HUES64 (cell line): ENCODE data around the gene CZIB.
A peak's percentile ranks its signal among the peaks of the same experiment; 100 is the strongest.
"Not testable (repeated sequence)": the region's sequence is repeated elsewhere in the genome, so short reads cannot be mapped to it uniquely, and the experiment has no call there.

Source experiments
- H3K27ac ChIP-seq: 2 replicates; pipeline ENCODE4 v1.7.0; 2013; ENCODE audit warnings: low read depth, low read length, inconsistent platforms
- H3K27me3 ChIP-seq: 2 replicates; pipeline ENCODE4 v1.6.1; 2013; ENCODE audit warnings: mild to moderate bottlenecking, low read length; ENCODE audit not compliant: insufficient read depth
- H3K36me3 ChIP-seq: 2 replicates; pipeline ENCODE4 v1.6.1; 2013; ENCODE audit warnings: mild to moderate bottlenecking, low read length; ENCODE audit not compliant: insufficient read depth
- H3K4me1 ChIP-seq: 2 replicates; pipeline ENCODE4 v1.6.1; 2013; ENCODE audit warnings: mild to moderate bottlenecking, low read length, moderate library complexity; ENCODE audit not compliant: insufficient read depth
- H3K4me3 ChIP-seq: 2 replicates; pipeline ENCODE4 v1.5.1; 2013; ENCODE audit warnings: mild to moderate bottlenecking, low read length, moderate library complexity
- H3K9ac ChIP-seq: 2 replicates; pipeline ENCODE4 v1.6.1; 2013; ENCODE audit warnings: mild to moderate bottlenecking, low read depth, low read length
- H3K9me3 ChIP-seq: 2 replicates; pipeline ENCODE4 v1.6.1; 2013; ENCODE audit warnings: low read depth, low read length; ENCODE audit not compliant: insufficient read depth
- WGBS: fragments of 150-250, 120-280 bp; methylation state at CpG from one replicate; pipeline ENCODE4 v1.1.7; 2013; ENCODE audit warnings: missing lambda C conversion rate; 5-methylcytosine and 5-hydroxymethylcytosine counted together

Gene CZIB

GRCh38 chr1:53237638-53238037 is 17.2 kb upstream of the CZIB start:
- H3K4me1 ChIP-seq: no peaks in the 10 kb centered on the region; the same call in 1 of the 2 replicates
- peak overlapping the region; percentile 97 for H3K4me3 ChIP-seq
- H3K27me3 ChIP-seq: no peaks in the 10 kb centered on the region
- no peaks in the 10 kb centered on the region for H3K9me3 ChIP-seq
- WGBS: 50% methylated on average over 8 of the region's 8 CpGs
- H3K36me3 ChIP-seq: peaks cover 40% of the 10 kb centered on the region
- H3K9ac ChIP-seq: peak overlapping the region; percentile 82
- no peak overlapping the region for H3K27ac ChIP-seq

DNA sequence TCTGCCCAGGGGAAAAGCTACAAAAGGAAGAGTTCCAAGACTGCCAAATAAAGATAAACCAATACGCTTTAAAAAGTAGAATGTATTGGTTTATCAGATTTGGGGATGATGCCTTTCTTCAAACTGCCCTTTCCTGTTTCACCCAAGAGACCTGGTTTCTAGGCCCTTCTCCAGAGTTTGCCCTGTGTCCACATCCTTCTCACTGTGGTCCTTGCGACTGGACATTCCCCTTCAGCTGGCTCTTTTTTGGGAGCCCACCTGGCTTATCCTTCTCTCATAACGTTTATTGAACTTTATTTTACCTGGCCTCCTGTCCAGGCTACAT is 490 bp upstream of the CZIB start:
- Histone ChIP-seq H3K27me3 (no peaks in the 10 kb centered on the region), H3K9ac (peak overlapping the region; percentile 91), H3K36me3 (peaks cover 25% of the 10 kb centered on the region), H3K4me3 (peak overlapping the region; percentile 95), H3K27ac (peak overlapping the region; percentile 94), H3K4me1 (peaks cover 12% of the 10 kb centered on the region; the same call in 1 of the 2 replicates), H3K9me3 (no peaks in the 10 kb centered on the region)
- WGBS: 87% methylated on average over 2 of the region's 3 CpGs

GRCh38 chr1:53219711-53220110 is 723 bp downstream of the CZIB start:
- Histone ChIP-seq H3K27ac (peak overlapping the region; percentile 94; the same call in 1 of the 2 replicates), H3K27me3 (no peaks in the 10 kb centered on the region), H3K9me3 (no peaks in the 10 kb centered on the region), H3K4me1 (peaks cover 12% of the 10 kb centered on the region; the same call in 1 of the 2 replicates), H3K36me3 (peaks cover 35% of the 10 kb centered on the region), H3K9ac (peak overlapping the region; percentile 91), H3K4me3 (peak overlapping the region; percentile 95)
- WGBS: 38% methylated on average over 8 of the region's 8 CpGs

GRCh38 chr1:53218201-53218600 is 2.2 kb downstream of the CZIB start:
- WGBS: 89% methylated on average over 7 of the region's 7 CpGs

DNA sequence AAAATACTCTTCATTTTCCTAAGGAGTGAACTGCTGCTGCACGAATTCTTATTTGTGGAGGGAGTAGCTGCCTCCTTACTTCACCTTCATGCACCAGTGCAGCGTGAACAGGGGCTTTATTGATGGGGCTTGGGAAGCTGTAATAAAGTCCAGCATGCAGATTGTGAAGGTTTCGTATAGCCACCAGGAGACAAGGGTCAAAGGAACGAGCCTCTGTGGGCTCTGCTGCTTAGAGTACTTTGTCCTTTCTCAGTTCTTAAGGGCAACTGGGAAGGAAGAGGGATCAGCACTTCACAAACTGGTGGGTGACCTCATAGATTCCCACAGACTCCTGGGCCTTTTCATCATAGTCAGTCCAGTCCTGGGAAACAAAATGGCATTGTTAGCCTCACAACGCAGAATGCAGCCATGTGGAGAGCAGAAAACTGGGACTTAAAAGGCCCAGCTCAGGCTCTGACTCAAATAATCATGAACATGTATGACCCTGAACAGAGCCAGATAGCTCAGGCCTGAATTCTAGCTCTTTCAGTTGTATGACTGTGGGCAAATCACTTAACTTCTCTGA is 6.0 kb downstream of the CZIB start:
- no peak overlapping the region for H3K9ac ChIP-seq
- no peak overlapping the region for H3K27ac ChIP-seq
- H3K27me3 ChIP-seq: no peaks in the 10 kb centered on the region
- H3K9me3 ChIP-seq: no peaks in the 10 kb centered on the region
- 89% methylated on average over 5 of the region's 5 CpGs for WGBS
- peaks cover 3% of the 10 kb centered on the region; the same call in 1 of the 2 replicates for H3K4me1 ChIP-seq
- peaks cover 78% of the 10 kb centered on the region for H3K36me3 ChIP-seq
- no peak overlapping the region for H3K4me3 ChIP-seq

More at GRCh38 chr1:53218201-53218600, 2.2 kb downstream of the CZIB start:
- H3K9me3 ChIP-seq: no peaks in the 10 kb centered on the region
- H3K27me3 ChIP-seq: no peaks in the 10 kb centered on the region
- peaks cover 12% of the 10 kb centered on the region; the same call in 1 of the 2 replicates for H3K4me1 ChIP-seq
- peaks cover 48% of the 10 kb centered on the region for H3K36me3 ChIP-seq
- no peak overlapping the region for H3K9ac ChIP-seq
- H3K27ac ChIP-seq: no peak overlapping the region
- no peak overlapping the region for H3K4me3 ChIP-seq

GRCh38 chr1:53210954-53211353 is 9.5 kb downstream of the CZIB start:
- Histone ChIP-seq H3K36me3 (peaks cover 87% of the 10 kb centered on the region), H3K27me3 (no peaks in the 10 kb centered on the region), H3K27ac (no peak overlapping the region), H3K4me3 (no peak overlapping the region), H3K9me3 (peaks cover 17% of the 10 kb centered on the region), H3K4me1 (no peaks in the 10 kb centered on the region), H3K9ac (no peak overlapping the region)
- 96% methylated on average over 11 of the region's 11 CpGs for WGBS

GRCh38 chr1:53210352-53210751 is 10.1 kb downstream of the CZIB start:
- H3K4me1 ChIP-seq: no peaks in the 10 kb centered on the region
- no peak overlapping the region for H3K27ac ChIP-seq
- no peaks in the 10 kb centered on the region for H3K27me3 ChIP-seq
- peaks cover 87% of the 10 kb centered on the region for H3K36me3 ChIP-seq
- 93% methylated on average over 7 of the region's 7 CpGs for WGBS
- peaks cover 23% of the 10 kb centered on the region for H3K9me3 ChIP-seq
- no peak overlapping the region for H3K4me3 ChIP-seq
- no peak overlapping the region for H3K9ac ChIP-seq

DNA sequence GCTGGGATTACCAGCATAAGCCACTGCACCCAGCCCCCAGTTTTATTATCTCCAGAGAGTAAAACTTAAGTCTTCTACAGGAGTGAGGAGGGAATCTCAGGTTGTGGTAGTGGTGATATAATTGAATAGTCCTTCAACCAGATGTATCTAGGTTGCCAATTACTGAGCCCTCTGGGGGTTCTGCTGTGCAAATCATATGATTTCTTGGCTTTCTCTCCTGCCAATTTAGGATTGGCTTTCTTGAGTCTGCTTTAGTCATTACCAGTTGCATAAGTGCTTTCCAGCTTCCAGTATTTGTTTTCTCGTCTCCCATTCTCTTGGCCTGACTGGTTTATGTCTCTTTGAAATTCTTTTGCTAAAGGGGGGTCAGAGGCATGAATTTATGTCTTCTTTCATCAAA is 12.7 kb downstream of the CZIB start:
- 100% methylated on average over 1 of the region's 1 CpG for WGBS
- no peaks in the 10 kb centered on the region for H3K27me3 ChIP-seq
- H3K4me1 ChIP-seq: no peaks in the 10 kb centered on the region
- no peak overlapping the region for H3K9ac ChIP-seq
- H3K9me3 ChIP-seq: peaks cover 39% of the 10 kb centered on the region
- H3K27ac ChIP-seq: no peak overlapping the region
- no peak overlapping the region for H3K4me3 ChIP-seq
- peaks cover 91% of the 10 kb centered on the region for H3K36me3 ChIP-seq

- 100% methylated on average over 1 of the region's 1 CpG for WGBS
- no peaks in the 10 kb centered on the region for H3K27me3 ChIP-seq
- peaks cover 93% of the 10 kb centered on the region for H3K36me3 ChIP-seq
- no peak overlapping the region for H3K4me3 ChIP-seq
- H3K9ac ChIP-seq: no peak overlapping the region
- no peak overlapping the region for H3K27ac ChIP-seq
- H3K4me1 ChIP-seq: no peaks in the 10 kb centered on the region
- peaks cover 39% of the 10 kb centered on the region for H3K9me3 ChIP-seq
These were observed 13.6 kb downstream of the CZIB start for GRCh38 chr1:53206735-53207379.

DNA sequence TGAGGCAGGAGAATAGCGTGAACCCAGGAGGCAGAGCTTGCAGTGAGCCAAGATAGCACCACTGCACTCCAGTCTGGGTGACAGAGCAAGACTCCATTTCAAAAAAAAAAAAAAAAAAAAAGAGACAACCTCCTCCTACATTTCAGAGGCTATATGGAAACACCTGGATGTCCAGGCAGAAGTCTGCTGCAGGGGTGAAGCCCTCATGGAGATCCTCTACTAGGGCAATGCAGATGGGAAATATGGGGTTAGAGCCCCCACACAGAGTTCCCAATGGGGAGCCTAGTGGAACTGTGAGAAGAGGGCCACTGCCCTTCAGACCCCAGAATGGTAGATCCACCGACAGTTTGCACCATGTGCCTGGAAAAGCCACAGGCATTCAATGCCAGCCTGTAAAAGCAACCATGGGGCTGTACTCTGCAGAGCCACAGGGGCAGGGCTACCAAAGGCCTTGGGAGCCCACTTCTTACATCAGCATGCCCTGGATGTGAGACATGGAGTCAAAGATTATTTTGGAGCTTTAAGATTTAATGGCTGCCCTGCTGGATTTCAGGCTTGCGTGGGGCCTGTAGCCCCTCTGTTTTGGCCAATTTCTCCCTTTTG is 14.2 kb downstream of the CZIB start:
- 93% methylated on average over 3 of the region's 3 CpGs for WGBS
- H3K9me3 ChIP-seq: peaks cover 39% of the 10 kb centered on the region
- H3K9ac ChIP-seq, H3K4me3 ChIP-seq, H3K27ac ChIP-seq, H3K27me3 ChIP-seq, H3K4me1 ChIP-seq: not testable (repeated sequence)
- peaks cover 99% of the 10 kb centered on the region for H3K36me3 ChIP-seq

DNA sequence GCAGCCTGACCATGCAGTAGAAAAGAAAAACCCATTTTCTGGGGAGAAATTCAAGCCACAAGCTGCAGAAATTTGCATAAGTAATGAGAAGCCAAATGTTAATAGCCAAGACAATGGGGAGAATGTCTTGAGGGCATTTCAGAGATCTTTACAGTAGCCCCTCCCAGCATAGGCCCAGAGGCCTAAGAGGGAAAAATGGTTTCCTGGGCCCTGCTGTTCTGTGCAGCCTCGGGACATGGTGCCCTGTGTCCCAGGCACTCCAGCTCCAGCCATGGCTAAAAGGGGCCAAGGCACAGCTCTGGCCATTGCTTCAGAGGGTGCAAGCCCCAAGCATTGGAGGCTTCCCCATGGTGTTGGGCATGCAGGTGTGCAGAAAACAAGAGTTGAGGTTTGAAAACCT is 14.9 kb downstream of the CZIB start:
- Histone ChIP-seq H3K9me3 (peaks cover 39% of the 10 kb centered on the region), H3K36me3 (peaks cover 99% of the 10 kb centered on the region)
- not testable (repeated sequence) for H3K27ac ChIP-seq, H3K9ac ChIP-seq, H3K4me3 ChIP-seq, H3K4me1 ChIP-seq, H3K27me3 ChIP-seq
- WGBS: 96% methylated on average over 1 of the region's 1 CpG
